ENCODE results near the gene TPM2.

TPM2 gene

DNA sequence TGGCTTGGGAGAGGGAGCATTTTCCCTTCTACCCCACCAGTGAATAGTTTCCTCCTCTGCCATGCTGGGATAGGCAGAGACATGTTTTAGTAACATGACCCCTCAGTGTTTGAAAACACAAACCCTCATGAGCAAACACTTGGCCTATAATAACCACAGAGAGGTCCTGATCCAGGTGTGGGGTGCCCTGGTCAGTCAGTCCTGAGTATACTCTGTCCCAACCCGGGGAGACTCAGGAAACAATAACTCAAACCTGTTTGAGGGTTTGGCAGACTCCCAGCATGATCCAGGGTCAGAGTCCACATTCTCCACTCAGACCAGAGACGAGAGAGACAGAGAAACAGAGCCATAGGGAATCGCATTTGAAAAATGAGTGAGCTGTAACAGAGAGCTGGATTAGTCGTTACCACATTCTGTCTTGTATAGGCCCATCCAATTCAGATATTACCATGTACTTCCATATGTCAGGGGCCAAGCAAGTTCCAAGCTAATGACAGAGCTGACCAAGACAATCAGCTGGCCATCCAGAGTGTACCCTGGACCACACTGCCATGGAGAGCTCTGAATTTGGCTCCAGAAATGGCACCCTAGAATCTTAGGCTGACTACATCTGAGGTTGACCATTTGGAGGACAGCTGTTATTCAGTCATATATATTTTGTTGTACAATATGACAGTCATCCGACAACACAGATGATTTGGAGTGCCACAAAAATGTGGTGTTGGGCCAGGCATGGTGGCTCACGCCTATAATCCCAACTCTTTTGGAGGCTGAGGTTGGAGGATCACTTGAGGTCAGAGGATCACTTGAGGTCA lies 20.2 kb downstream of the TPM2 start:
- Histone ChIP-seq H3K79me2 (ENCODE audit: low read length) (0 out of 2 replicates have a peak, but pooled peaks cover 4% of the 10 kb centered on the region), H3K4me3 (ENCODE audit: low read length) (no peak overlapping the region), H3K27ac (ENCODE audit: low read length) (no peak overlapping the region), H3K9ac (ENCODE audit: low read length) (no peak overlapping the region), H3K27me3 (ENCODE audit: low read depth, low read length) (peaks cover 8% of the 10 kb centered on the region), H3K9me3 (ENCODE audit: insufficient read depth, low read length) (no peaks in the 10 kb centered on the region), H3K4me1 (ENCODE audit: low read length) (peaks cover 13% of the 10 kb centered on the region), H4K20me1 (ENCODE audit: insufficient read depth, low read length) (no peaks in the 10 kb centered on the region), H3K36me3 (replicated peaks; ENCODE audit: low read depth, low read length) (no peaks in the 10 kb centered on the region), H3K4me2 (ENCODE audit: low read length) (no peak overlapping the region), H2AFZ (ENCODE audit: low read depth, low read length) (no peak overlapping the region)
- TF ChIP-seq, protein P1, sequence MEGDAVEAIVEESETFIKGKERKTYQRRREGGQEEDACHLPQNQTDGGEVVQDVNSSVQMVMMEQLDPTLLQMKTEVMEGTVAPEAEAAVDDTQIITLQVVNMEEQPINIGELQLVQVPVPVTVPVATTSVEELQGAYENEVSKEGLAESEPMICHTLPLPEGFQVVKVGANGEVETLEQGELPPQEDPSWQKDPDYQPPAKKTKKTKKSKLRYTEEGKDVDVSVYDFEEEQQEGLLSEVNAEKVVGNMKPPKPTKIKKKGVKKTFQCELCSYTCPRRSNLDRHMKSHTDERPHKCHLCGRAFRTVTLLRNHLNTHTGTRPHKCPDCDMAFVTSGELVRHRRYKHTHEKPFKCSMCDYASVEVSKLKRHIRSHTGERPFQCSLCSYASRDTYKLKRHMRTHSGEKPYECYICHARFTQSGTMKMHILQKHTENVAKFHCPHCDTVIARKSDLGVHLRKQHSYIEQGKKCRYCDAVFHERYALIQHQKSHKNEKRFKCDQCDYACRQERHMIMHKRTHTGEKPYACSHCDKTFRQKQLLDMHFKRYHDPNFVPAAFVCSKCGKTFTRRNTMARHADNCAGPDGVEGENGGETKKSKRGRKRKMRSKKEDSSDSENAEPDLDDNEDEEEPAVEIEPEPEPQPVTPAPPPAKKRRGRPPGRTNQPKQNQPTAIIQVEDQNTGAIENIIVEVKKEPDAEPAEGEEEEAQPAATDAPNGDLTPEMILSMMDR (IDR thresholded peaks at IDR 0.05; ENCODE audit: low read depth, low read length), result no peak
- TF ChIP-seq EZH2phosphoT487 (IDR thresholded peaks at IDR 0.05; ENCODE audit: low read depth), result no peak

DNA sequence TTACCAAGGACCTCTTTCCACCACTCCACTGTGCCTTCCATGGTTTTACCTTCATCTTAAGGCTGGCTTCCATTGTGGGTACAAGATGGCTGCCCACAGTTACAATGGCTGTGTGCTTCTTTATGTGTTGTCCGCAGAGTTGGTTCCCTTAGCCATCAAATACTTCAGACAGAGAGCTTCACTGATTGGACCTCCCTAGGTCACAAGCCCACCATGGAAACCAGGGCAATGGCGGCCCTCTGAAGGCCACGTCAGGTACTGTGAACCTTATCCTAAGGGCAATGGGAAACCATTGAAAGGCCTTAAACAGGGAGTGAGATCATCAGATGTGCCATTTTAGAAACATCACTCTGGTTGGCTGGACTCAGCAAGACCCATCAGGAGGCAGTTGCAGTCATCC lies 21.8 kb downstream of the TPM2 start:
- Histone ChIP-seq H3K79me2 (ENCODE audit: low read length) (peaks cover 15% of the 10 kb centered on the region), H3K4me3 (ENCODE audit: low read length) (no peak overlapping the region), H3K27ac (ENCODE audit: low read length) (no peak overlapping the region), H3K4me1 (ENCODE audit: low read length) (peaks cover 19% of the 10 kb centered on the region), H4K20me1 (ENCODE audit: insufficient read depth, low read length) (no peaks in the 10 kb centered on the region), H3K9ac (ENCODE audit: low read length) (no peak overlapping the region), H3K36me3 (replicated peaks; ENCODE audit: low read depth, low read length) (peaks cover 9% of the 10 kb centered on the region), H3K27me3 (ENCODE audit: low read depth, low read length) (no peaks in the 10 kb centered on the region), H3K9me3 (ENCODE audit: insufficient read depth, low read length) (no peaks in the 10 kb centered on the region), H2AFZ (ENCODE audit: low read depth, low read length) (no peak overlapping the region), H3K4me2 (ENCODE audit: low read length) (no peak overlapping the region)
- TF ChIP-seq EZH2phosphoT487 (IDR thresholded peaks at IDR 0.05; ENCODE audit: low read depth), result no peak
- TF ChIP-seq, protein P1 (IDR thresholded peaks at IDR 0.05; ENCODE audit: low read depth, low read length), result no peak

DNA sequence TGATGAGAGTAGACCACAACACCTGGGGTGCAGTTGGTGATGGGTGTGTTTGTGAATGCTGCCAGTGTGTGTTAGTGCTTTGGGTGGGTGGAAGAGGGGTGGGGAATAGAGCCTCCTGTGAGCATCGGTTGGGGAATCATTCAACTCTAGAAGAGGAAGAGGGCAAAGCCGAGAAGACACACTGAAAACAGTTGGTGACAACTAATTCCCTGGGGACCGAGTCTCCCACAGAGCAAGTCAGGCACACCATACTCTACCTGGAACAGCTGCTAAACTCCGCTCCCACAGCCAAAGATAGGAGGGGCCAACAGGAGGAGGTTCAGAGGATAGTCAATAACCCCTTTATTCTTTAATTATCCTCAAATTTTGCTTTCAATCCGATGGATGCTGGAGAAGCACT lies 23.2 kb downstream of the TPM2 start:
- H3K4me1 ChIP-seq (ENCODE audit: low read length), result peaks cover 19% of the 10 kb centered on the region
- no peak overlapping the region for H3K27ac ChIP-seq (ENCODE audit: low read length)
- H3K27me3 ChIP-seq (ENCODE audit: low read depth, low read length), result no peaks in the 10 kb centered on the region

DNA sequence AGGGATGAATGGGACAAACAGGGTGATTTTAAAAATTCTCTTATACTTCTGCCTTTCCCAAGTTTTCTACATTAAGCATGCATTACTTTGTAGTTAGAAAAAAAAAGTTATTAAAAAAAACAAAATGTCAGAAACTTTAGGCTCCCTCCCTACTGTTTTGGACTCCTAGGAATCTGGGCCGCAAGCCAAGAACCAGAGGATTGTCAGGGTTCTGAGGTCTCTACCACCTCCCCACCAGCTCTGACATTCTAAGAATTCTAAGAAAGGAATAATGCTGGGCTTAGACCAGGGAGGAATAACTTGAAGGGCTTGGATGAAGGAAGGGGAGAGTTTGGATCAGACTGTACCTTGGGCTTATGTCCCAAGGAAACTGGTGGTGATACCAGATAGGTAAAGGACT lies 23.7 kb downstream of the TPM2 start:
- H3K4me3 ChIP-seq (ENCODE audit: low read length), result peak overlapping the region; percentile 91; the same call in 1 of the 2 replicates
- no peaks in the 10 kb centered on the region for H4K20me1 ChIP-seq (ENCODE audit: insufficient read depth, low read length)
- peaks cover 15% of the 10 kb centered on the region for H3K79me2 ChIP-seq (ENCODE audit: low read length)
- H3K27ac ChIP-seq (ENCODE audit: low read length), result no peak overlapping the region
- TF ChIP-seq EZH2phosphoT487 (IDR thresholded peaks at IDR 0.05; ENCODE audit: low read depth), result no peak
- TF ChIP-seq, protein P1 (IDR thresholded peaks at IDR 0.05; ENCODE audit: low read depth, low read length), result no peak
- H3K27me3 ChIP-seq (ENCODE audit: low read depth, low read length), result no peaks in the 10 kb centered on the region
- no peak overlapping the region for H2AFZ ChIP-seq (ENCODE audit: low read depth, low read length)
- H3K4me1 ChIP-seq (ENCODE audit: low read length), result peaks cover 19% of the 10 kb centered on the region
- H3K9me3 ChIP-seq (ENCODE audit: insufficient read depth, low read length), result no peaks in the 10 kb centered on the region
- H3K4me2 ChIP-seq (ENCODE audit: low read length), result peak overlapping the region; percentile 10; the same call in 1 of the 2 replicates
- H3K9ac ChIP-seq (ENCODE audit: low read length), result no peak overlapping the region
- peaks cover 25% of the 10 kb centered on the region for H3K36me3 ChIP-seq (replicated peaks; ENCODE audit: low read depth, low read length)

More for the DNA sequence above, 23.2 kb downstream of the TPM2 start:
- Histone ChIP-seq H3K79me2 (ENCODE audit: low read length) (peaks cover 15% of the 10 kb centered on the region), H3K9ac (ENCODE audit: low read length) (no peak overlapping the region), H3K36me3 (replicated peaks; ENCODE audit: low read depth, low read length) (peaks cover 22% of the 10 kb centered on the region), H3K9me3 (ENCODE audit: insufficient read depth, low read length) (no peaks in the 10 kb centered on the region), H4K20me1 (ENCODE audit: insufficient read depth, low read length) (no peaks in the 10 kb centered on the region), H3K4me2 (ENCODE audit: low read length) (no peak overlapping the region), H3K4me3 (ENCODE audit: low read length) (no peak overlapping the region), H2AFZ (ENCODE audit: low read depth, low read length) (no peak overlapping the region)
- TF ChIP-seq, protein P1 (IDR thresholded peaks at IDR 0.05; ENCODE audit: low read depth, low read length), result no peak
- no peak for TF ChIP-seq EZH2phosphoT487 (IDR thresholded peaks at IDR 0.05; ENCODE audit: low read depth)

Measured in OCI-LY3 (cell line).